Hematopoietic multipotent progenitor cell treated with erythropoietin and hydrocortisone succinate and interleukin-3 and kit ligand, for 8 days (in vitro differentiated cells): Measurements from ENCODE around the gene ARHGAP24.
"Not testable (repeated sequence)": the region's sequence is repeated elsewhere in the genome, so short reads cannot be mapped to it uniquely, and the experiment has no call there.

Experiments used
- DNase-seq: peaks from one replicate; pipeline ENCODE4 v3.0.0-alpha.2; 2015

The ARHGAP24 gene

DNA sequence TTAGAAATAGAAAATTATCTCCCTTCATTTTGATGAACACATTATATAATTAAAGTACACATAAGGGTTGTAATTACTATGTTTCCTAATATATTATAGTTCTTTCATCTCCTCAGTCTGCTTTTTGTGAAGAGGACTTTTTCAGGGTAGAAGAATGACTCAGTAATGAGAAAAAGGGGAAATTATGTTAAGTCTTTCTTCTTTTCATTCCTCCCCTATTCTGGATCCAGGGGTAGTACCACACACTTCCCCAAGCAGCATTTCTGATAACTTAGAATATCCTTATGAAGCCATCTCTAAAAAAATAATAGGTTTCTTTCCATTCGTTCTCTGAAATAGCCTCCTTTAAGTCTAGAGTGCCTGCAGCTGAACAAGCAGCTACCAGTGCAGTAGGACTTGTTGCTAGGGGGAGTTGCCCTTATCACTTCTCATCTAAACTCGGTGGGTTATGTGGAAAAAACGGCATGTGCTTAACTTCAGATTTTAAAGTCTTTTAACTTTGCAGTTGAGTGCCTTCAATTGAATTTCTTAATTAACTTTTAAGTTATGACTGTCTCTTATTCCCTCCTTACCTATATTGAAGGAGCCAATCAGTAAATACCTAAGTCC, 184.8 kb downstream of the ARHGAP24 start:
- DNase-seq, result no peak

DNA sequence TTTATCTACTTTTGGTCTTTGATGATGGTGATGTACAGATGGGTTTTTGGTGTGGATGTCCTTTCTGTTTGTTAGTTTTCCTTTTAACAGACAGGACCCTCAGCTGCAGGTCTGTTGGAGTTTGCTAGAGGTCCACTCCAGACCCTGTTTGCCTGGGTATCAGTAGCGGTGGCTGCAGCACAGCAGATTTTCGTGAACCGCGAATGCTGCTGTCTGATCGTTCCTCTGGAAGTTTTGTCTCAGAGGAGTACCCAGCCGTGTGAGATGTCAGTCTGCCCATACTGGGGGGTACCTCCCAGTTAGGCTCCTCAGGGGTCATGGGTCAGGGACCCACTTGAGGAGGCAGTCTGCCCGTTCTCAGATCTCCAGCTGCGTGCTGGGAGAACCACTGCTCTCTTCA, 191.7 kb downstream of the ARHGAP24 start:
- not testable (repeated sequence) for DNase-seq

DNA sequence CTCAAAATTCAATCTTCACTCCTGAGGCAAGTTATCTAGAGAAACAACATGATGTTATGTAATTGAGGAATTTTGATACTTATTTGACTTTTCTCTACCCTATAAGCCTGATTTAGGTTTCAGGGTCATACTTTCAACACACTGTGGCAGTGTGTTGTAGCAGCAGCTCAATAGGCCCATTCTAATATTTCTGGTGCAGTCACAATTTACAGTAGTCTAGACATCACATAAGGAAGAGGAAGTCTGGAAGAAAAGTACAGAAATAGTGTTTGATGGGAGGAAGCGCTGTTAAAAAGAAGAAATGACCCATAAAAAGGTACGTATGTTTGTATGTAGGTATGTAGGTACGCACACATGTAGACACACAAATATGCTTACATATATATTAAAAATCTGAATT, 194.3 kb downstream of the ARHGAP24 start:
- no peak for DNase-seq

DNA sequence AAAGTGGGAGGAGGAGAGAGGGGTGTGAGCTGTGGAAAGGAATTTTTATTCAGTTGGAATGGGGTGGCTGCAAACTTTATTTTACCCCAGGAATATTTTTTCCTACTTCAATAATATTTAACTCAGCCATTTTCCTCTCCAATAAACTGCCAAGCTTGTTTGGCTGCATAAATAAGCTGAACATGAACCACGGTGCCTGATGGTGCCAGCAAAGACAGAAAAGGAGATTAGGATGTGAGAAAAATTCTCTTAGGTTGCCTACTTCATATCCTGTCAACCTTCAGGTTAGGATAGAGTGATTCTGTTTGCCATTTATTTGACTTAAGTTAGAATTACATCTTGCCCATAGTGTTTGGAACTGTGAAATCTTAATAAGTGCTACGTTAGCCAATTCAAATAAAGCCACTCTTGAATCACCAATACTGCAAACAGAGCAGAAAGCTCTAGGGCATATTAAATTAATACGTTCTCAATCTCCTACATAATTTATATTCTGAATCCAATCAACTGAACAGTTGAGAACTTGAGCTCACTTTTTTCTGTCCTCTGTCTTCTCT, 195.1 kb downstream of the ARHGAP24 start:
- DNase-seq, result no peak

DNA sequence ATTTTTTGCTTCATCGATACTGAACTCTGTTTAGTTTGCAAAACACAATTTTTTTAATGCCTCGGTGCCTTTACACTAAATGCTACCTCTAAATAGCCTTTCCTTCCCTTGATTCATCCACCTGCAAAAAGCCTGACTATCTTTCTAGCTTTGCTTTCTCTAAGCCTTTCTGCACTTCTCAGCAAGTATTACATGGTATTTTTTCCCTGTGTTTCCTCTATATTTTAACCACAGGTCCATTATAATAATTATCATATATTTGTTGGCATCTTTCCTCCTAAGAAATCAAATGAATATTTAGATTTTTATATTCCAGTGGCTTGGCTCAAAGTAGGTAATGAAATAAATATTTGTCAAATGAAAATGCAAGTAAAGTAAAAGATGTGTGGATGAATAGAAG, 196.2 kb downstream of the ARHGAP24 start:
- no peak for DNase-seq

DNA sequence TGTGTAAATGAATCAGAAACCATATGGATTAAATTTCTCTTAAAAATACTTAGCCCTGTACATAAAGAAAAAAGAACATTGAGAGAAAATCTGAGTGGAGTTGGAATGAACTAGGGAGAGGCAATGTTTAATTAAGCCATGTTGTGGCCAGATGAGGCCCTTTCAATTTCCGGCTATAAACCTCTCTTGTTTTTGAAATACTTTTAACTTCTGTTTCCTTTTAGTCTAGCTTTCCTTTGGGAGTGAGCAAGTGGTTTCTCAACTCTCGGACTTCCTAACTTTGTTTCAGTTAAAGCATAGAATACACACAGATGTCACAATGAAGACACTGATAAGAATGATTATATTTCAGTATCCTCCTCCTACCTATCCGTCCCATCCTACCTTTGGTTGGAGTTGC, 197.2 kb downstream of the ARHGAP24 start:
- DNase-seq, result no peak

DNA sequence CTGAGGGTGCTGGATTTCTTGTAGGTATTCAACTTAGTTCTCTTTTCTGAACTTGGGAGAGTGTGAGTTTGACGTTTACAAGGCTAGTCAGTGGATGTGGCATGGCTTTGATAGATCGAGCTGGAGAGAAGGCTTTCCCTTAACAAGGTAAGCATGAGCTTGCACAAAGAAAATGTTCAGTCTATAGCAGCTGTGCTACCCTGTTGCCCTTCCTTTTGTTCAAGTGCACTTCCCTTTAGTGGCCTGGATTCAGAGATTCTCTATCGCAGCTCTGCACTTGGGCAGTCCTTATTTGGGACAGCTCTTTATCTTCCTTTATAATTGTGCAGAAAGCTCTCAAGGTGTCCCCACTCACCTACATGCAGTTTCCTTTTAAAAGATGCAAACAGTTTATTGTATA, 198.0 kb downstream of the ARHGAP24 start:
- DNase-seq, result no peak

DNA sequence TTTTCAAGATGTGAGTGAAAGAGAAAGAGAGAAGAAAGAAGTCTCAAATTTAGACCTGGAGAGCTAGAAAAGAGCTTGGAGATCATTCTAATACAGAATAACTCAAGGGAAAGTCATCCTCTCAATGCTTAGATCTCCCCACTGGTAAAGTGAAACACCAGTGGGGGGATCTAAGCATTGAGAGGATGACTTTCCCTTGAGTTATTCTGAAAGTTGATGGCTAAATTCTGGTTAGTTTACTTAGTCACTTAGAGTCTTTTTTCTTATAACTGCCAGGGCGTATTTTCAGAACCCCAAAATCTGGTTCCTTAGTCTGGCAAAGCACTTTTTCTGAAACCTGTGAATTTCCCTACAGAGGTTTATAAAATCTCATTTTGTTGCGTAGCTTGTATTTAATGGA, 198.6 kb downstream of the ARHGAP24 start:
- DNase-seq, result no peak

DNA sequence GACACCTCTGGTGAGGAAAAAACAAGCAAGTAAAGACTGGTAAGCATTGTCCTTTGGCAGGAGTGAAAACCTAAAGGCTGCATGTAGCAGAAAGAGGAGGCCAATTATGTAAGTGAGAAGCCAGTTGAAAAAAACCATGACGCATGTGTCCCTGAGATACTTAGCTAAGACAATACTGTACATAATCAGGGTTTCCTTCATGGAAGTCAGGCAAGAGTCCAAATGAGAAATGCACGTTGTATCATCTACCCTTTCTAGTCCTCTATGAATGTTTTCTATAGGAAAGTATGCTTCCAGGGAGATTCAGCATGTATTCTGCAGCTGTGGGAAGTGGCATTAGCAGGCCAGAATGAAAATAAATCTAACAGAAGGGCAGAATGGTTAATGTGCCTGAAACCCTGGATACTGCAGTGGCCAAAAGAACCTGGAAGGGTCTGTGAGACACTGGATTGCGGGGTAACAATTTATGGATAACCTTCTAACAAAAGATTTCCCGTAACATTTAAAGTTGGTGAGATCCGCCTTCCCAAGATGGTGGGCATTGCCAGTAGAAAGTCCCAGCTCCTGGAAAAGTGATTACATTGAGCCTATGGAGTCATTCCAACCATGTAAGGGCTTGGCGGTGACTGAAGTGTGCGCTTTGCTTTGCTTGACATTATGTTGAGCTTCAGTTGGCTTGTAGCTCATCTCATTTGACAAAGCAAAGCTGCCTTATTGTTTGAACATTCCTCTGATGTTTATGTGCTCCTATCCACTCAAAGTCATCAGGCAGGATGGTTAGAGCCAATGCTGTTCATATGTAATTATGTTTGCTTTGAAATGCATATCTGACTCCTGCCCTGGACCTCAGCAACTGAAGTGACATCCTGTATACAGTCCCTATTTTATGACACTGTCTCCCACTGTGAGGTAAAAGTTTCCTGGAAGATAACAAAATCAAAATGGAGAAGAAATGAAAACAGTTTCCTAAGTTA, 200.4 kb downstream of the ARHGAP24 start:
- no peak for DNase-seq

DNA sequence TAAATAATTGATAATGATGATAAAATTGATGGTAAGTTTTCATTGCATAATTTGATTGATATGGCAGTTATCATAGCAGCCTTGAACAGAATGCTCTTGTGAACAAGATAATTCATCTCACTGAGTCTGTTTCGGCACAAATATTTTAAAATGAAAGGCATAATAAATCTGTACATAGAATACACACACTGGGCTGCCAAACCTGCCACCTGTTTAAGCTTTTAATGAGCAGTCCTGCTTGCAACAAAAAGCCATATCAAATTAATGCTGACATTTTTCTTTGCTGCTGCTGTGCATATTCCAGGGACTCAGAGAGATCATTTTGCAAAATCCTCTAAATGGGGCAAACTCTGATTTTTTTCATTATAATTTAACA, 201.1 kb downstream of the ARHGAP24 start:
- no peak for DNase-seq

DNA sequence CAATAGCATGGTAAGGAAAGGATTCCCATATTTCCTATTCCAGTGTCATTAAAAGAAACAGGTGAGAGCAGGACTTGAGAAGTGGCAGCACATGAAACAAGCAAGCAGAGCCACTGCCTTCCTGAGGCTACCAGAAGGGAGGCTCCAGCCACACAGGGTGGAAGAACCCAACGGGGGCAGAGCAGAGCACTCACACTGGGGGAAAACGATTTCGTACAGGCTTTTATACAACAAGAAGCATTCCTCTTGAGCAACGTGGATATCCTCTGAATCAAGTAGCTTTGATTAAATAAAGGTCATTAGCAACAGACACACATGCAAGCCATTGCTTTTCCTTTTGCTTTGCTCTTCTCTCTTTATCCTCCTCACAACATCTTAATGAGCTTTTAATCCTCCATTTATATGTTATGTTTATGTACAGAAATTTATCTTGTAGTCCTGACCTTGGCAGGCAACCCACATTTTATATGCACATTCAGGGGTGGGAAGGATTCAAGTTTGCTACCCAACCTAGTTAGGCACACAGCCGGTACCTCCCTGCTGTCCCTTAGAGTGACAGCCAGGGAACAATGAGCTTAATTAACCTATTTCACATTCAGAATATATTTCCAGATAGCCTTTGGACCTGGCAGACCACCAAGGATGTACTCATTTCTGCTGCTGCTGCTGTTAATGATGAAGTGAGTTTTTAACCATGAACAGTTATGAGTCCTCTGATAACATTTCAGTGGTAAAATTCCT, 202.1 kb downstream of the ARHGAP24 start:
- no peak for DNase-seq

DNA sequence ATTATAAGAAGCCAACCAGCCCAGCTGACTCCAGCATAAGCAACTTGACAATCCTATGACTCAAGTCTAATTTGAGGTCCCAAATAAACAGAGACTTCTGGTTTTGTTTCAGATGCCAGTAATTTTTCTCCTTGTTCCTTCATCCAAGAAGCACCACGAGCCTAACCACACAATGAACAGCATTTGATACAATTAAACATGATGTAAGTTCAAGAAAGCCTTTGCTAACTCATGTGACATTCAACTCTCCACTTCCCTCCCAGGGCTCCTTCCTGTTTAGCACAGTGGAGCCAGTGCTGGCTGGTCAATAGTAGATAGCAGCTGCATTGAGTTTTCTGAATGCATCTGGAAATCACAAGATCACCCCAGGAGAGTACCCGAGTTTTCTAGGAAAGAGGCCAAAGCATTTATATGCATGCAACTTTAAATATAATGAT, 206.3 kb downstream of the ARHGAP24 start:
- no peak for DNase-seq

DNA sequence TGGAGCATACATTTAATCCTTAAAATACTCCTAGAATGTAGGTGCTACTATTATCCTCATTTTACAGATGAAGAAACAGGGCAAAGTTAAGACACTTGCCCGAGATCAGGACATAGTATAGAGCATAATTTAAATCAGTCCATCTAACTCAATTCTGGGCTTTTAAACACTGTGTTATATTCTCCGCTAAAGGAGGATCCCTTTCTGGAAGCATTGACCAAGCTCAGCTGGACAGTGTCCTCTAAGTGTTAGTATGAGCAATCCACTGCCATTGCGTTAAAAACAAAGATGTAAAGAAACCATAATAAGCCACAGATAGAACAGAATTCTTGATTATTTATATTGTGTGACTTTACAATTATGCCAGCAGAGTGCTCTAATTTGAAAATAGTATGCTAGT, 207.0 kb downstream of the ARHGAP24 start:
- DNase-seq, result no peak

DNA sequence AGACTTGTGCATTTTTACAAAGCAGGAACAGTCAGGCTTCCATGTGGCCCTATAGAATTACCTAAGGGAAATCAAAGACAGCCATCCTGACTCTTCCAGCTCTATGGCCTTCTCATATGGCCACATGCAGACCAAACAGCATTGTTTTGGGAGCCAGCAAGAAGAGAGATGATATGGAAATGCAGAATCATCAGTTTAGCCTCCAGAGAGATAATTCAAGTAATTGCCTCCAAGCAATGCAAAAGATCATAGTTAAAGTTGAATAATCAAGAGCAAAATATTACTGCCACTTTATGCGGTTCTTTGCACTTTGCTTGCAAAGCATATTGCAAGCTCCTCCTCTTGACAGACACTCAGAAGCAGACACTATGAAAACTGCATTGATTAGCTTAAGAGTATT, 207.4 kb downstream of the ARHGAP24 start:
- DNase-seq, result no peak

DNA sequence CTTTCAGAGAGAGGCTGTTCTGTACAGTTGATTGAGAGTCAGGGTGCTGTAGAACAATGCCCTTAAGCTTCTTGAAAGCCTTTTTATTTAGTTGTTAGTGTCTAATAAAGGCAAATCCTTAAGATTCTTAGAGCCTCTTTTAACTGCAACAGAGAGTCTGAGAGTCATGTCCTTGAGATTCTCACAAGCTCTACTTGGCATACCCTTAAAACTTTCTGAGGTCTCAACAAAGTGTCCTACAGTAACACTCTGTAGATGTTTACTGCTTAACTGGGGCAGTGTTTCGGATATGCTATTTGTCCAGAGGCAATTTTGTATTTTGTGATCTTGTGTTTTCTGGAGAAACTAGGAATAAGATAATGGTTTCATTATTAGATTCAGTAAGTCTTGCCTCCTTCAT, 209.7 kb downstream of the ARHGAP24 start:
- DNase-seq, result no peak

DNA sequence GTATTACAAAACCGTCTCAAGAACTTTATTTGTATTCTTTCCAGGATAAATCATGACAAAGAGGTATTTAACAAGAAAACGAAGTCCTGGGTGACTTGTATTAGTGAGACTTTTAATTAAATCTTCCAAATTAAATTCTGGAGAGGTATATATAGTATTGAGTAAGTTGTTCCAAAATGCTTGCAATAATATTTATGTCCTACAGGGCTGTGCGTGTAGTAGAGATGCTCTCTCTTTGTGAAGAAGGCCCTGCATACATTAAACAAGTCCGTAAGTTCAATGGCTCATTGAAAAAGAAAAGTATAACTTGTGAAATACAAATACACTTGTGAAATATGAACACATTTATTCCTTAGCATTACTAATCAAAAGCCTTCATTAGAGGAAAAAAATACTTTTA, 211.4 kb downstream of the ARHGAP24 start:
- DNase-seq, result no peak

DNA sequence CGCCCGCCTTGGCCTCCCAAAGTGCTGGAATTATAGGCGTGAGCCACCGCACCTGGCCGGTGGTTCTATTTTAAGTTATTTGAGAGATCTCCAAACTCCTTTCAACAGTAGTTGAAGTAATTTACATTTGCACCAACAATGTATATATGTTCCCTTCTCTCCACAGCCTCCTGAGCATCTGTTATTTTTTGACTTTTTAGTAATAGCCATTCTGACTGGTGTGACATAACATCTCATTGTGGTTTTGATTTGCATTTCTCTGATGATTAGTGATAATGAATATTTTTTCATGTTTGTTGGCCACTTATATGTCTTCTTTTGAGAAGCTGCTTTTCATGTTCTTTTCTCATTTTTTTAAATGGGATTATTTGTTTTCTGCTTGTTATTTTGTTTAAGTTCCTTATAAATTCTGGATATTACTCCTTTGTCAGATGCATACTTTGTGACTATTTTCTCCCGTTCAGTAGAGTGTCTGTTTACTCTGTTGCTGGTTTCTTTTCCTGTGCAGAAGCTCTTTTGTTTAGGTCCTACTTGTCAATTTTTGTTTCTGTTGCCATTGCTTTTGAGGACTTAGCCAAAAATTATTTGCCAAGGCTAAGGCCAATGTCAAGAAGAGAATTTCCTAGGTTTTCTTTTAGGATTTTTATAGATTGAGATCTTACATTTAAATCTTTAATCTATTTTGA, 213.2 kb downstream of the ARHGAP24 start:
- DNase-seq, result no peak

DNA sequence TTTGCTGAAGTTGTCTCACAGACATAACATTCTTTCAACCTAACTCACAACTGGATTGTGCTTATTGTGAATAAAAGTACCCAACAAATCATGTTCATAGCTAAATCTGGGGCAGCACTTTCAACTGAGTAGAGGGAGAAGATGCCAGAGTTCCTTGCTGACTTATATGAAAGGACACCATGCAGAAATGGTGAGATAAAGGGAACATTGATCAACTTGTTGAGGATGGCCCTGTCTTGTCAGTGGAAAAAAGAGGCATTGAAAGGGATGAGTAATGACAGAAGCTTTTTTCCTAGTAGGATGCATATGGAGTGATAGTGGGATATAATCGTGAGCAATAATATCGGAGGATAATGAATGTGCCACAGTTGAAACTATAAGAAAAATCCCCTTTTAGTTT, 221.7 kb downstream of the ARHGAP24 start:
- DNase-seq, result no peak

DNA sequence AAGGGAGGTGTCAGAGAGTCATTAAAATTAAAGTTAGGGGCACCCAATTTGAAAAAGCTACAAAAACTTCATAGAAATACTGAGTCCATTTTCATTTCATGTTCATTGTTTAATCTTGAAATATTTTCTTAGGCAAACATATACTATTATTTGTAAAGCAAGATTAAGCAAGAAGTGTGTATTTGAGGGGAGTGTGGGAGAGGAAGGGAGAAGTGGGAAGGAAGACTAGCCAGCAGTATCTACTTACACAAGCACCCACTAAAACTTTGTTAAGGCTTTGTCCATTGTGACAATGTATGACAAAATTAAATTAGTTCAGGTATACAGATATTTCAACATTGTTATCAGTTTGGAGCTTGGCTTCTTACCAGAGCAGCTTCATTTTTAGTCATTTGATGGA, 222.9 kb downstream of the ARHGAP24 start:
- no peak for DNase-seq

DNA sequence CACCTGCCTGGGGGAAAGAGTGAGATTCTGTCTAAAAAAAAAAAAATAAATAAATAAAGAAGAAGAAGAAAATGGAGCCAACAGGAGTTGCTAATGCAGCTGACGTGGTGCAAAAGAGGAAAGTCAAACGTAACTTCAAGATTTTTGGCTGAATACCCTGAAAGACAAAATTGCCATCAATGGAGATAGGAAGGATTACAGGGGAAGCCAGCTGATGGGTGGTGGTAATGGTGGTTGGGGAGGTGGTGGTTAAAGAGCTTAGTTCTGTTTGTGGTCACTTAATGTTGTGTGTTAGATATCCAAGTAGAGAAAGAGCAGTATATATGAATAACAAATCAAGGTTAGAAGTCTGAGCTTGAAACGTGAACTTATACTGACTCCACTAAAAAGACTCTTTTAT, 225.4 kb downstream of the ARHGAP24 start:
- no peak for DNase-seq

DNA sequence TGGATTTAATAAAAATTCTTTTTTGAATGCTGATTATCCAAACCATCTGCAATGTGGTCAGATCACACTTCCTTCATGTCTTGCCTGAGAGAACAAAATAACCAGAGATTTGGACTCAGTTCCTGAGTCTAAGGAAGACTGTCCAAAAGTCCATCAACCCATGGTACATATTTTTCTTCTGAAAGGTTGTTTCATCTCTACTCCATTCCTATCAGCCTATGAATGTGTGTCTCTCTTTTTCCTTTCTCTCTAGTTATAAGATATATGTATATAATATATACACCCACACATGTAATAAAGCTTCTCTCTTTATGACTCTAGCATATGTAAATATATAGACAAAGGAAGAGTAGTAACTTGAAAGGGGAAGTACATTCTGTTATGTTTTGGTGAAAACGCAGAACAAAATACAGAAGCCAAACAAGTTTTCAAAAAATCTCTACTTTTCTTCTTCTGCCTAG, 226.9 kb downstream of the ARHGAP24 start:
- DNase-seq, result no peak

DNA sequence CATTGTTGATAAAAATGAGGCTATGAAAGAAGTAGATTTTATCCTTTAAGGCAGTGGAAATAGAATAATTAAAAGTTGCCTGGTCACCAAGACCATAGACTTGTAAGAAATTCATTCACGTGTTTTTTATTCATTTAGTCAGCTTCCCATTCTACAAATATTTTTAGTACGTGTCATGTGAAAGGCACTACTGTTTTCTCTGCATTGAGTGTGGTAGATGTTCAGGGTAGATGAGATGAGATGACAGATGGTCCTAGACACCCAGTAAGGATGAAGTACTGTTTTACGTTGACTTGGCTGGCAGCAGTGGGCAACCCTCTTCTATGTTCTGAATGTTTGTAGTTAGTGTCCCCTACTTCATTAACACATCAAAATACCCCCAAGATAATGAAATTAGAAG, 228.1 kb downstream of the ARHGAP24 start:
- no peak for DNase-seq

DNA sequence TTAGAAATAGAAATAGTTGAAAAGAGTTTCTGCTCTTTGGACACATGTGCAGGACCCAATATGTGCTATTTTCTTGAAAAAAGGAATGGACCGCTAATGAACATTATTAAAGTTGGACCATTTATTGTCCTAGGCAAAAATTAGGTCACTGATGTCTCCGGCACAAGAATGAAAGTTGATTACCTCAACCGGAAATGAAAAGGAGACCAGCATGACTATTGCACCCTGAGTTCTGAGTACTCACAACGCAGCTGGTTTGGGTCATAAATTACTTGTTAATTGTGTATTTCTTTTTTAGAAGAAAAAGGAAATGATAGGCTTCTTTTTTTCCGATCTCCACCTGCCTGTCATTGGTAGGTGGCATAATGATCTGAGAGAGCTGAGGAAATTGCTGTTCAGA, 232.7 kb downstream of the ARHGAP24 start:
- DNase-seq, result no peak
